C4-2B (cell line): Measurements from ENCODE around the gene RNF180.

ENCODE experiments used
- CTCF ChIP-seq: fragments of 450-650 bp; conservative IDR thresholded peaks from 2 replicates; pipeline ENCODE4 v1.5.1; 2017; ENCODE audit warnings: mild to moderate bottlenecking
- ZFX ChIP-seq: fragments of 450-650 bp; IDR thresholded peaks from 2 replicates; pipeline ENCODE4 v1.6.1; 2017

- TF ChIP-seq CTCF, result no peak
- no peak for TF ChIP-seq ZFX
Observed at GRCh38 chr5:64164166-64164565, 1.5 kb upstream of the RNF180 start.
